ENCODE measurements around the gene MTHFR. TPM values are rescaled to one million over a fixed set of nuclear protein-coding genes. Genes with fewer than 3 reads are reported as not detected.

MTHFR gene
- total RNA-seq, 1 donor from 2014 or later = 6.2 TPM

- DNase-seq (ENCODE audit: low read depth) = no peak
- TF ChIP-seq CTCF (conservative IDR thresholded peaks at IDR 0.05; ENCODE audit: low read depth, low read length) = peak; percentile 99
- H3K4me3 ChIP-seq (ENCODE audit: low read depth, low read length) = no peak overlapping the region
These were observed 32.8 kb upstream of the MTHFR start for GRCh38 chr1:11838349-11839272.

GRCh38 chr1:11837767-11838348 is 32.1 kb upstream of the MTHFR start:
- no peak for TF ChIP-seq CTCF (conservative IDR thresholded peaks at IDR 0.05; ENCODE audit: low read depth, low read length)
- H3K4me3 ChIP-seq (ENCODE audit: low read depth, low read length) = no peak overlapping the region
- no peak for DNase-seq (ENCODE audit: low read depth)

GRCh38 chr1:11836955-11837766 is 31.4 kb upstream of the MTHFR start:
- no peak for TF ChIP-seq CTCF (conservative IDR thresholded peaks at IDR 0.05; ENCODE audit: low read depth, low read length)
- no peak for DNase-seq (ENCODE audit: low read depth)
- no peak overlapping the region for H3K4me3 ChIP-seq (ENCODE audit: low read depth, low read length)

- H3K4me3 ChIP-seq (ENCODE audit: low read depth, low read length) = no peak overlapping the region
- TF ChIP-seq CTCF (conservative IDR thresholded peaks at IDR 0.05; ENCODE audit: low read depth, low read length) = no peak
- no peak for DNase-seq (ENCODE audit: low read depth)
These were observed 29.9 kb upstream of the MTHFR start for GRCh38 chr1:11835441-11836225.

- no peak overlapping the region for H3K4me3 ChIP-seq (ENCODE audit: low read depth, low read length)
- no peak for DNase-seq (ENCODE audit: low read depth)
- TF ChIP-seq CTCF (conservative IDR thresholded peaks at IDR 0.05; ENCODE audit: low read depth, low read length) = no peak
These were observed 28.1 kb upstream of the MTHFR start for GRCh38 chr1:11833900-11834299.

GRCh38 chr1:11833497-11833896 is 27.7 kb upstream of the MTHFR start:
- H3K4me3 ChIP-seq (ENCODE audit: low read depth, low read length) = no peak overlapping the region
- DNase-seq (ENCODE audit: low read depth) = no peak
- no peak for TF ChIP-seq CTCF (conservative IDR thresholded peaks at IDR 0.05; ENCODE audit: low read depth, low read length)
